ENCODE data around the gene MPZL1. TPM values are rescaled to one million over a fixed set of nuclear protein-coding genes. Genes with fewer than 3 reads are reported as not detected.

The MPZL1 gene
- total RNA-seq, 1 experiment from 2014 or later, result 52.9 TPM

GRCh38 chr1:167705250-167705649 is 16.5 kb upstream of the MPZL1 start:
- TF ChIP-seq SRF (IDR thresholded peaks at IDR 0.05; ENCODE audit: low read depth) (no peak), CBX3 (IDR thresholded peaks at IDR 0.05; ENCODE audit: low read depth) (no peak), CTCF (IDR thresholded peaks at IDR 0.05 in 2 of 3, conservative IDR thresholded peaks at IDR 0.05 in 1 of 3; ENCODE audit: borderline replicate concordance in 1 of 3, insufficient read depth in 1 of 3, low read depth in 2 of 3, low read length in 2 of 3) (no peak), SP1 (IDR thresholded peaks at IDR 0.05; ENCODE audit: low read depth) (no peak), ZFX (IDR thresholded peaks at IDR 0.05) (no peak), REST (IDR thresholded peaks at IDR 0.05; ENCODE audit: low read depth) (no peak), JUND (IDR thresholded peaks at IDR 0.05) (no peak), EZH2 (IDR thresholded peaks at IDR 0.05) (no peak), FOSL1 (IDR thresholded peaks at IDR 0.05; ENCODE audit: low read depth) (no peak), MAX (IDR thresholded peaks at IDR 0.05) (no peak), POLR2A (IDR thresholded peaks at IDR 0.05; ENCODE audit: borderline replicate concordance, extremely low read depth, insufficient read depth, insufficient read length) (no peak)
- ATAC-seq, result no peak
- no peaks in the 10 kb centered on the region for H4K20me1 ChIP-seq (ENCODE audit: insufficient read depth)
- no peak overlapping the region for H3K4me3 ChIP-seq (replicated peaks in 1 of 2; ENCODE audit: low read depth in 1 of 2, low read length in 2 of 2)
- ChIA-PET RAD21 (ENCODE audit: low non-redundant PET in 1 of 2, low total read pairs in 2 of 2, uncharacterized antibody in 2 of 2, unreplicated experiment in 2 of 2) (no interaction called here), CTCF (no interaction called here), POLR2A (no interaction called here)
- H3K36me3 ChIP-seq (ENCODE audit: control insufficient read depth in 1 of 2, insufficient read depth in 2 of 2, low read length in 2 of 2), result no peaks in the 10 kb centered on the region
- H3K4me1 ChIP-seq (ENCODE audit: control insufficient read depth in 1 of 2, insufficient read depth in 2 of 2, low read length in 2 of 2), result no peaks in the 10 kb centered on the region
- H3K79me2 ChIP-seq (ENCODE audit: insufficient read depth, low read length), result no peaks in the 10 kb centered on the region
- no TSS peak for BruUV-seq (replicated peaks)
- H3K27ac ChIP-seq (ENCODE audit: low read depth, low read length), result no peak overlapping the region
- no peaks in the 10 kb centered on the region for H3K9me2 ChIP-seq (ENCODE audit: insufficient read depth)
- intact Hi-C loops (cut with micrococcal nuclease), result no loop called here
- H3K27me3 ChIP-seq (ENCODE audit: insufficient read depth, low read length), result peaks cover 12% of the 10 kb centered on the region; the same call in 1 of the 2 replicates
- no peaks in the 10 kb centered on the region for H3K9me3 ChIP-seq (ENCODE audit: control insufficient read depth in 1 of 2, insufficient read depth in 1 of 2, low read depth in 1 of 2, low read length in 2 of 2)
- DNase-seq (ENCODE audit: low read depth, low spot score), result no peak
- no peak overlapping the region for H2AFZ ChIP-seq (ENCODE audit: low read depth, low read length, poor library complexity, severe bottlenecking)
- no peak overlapping the region for H3K9ac ChIP-seq (ENCODE audit: low read length)
- H3K4me2 ChIP-seq (ENCODE audit: low read length), result no peak overlapping the region
